ENCODE measurements around the gene DUSP6. TPM values are rescaled to one million over a fixed set of nuclear protein-coding genes. Genes with fewer than 3 reads are reported as not detected.

DUSP6 gene
- polyA plus RNA-seq, 3 donors: 85.8 to 94.2 (median 87.2) TPM

DNA sequence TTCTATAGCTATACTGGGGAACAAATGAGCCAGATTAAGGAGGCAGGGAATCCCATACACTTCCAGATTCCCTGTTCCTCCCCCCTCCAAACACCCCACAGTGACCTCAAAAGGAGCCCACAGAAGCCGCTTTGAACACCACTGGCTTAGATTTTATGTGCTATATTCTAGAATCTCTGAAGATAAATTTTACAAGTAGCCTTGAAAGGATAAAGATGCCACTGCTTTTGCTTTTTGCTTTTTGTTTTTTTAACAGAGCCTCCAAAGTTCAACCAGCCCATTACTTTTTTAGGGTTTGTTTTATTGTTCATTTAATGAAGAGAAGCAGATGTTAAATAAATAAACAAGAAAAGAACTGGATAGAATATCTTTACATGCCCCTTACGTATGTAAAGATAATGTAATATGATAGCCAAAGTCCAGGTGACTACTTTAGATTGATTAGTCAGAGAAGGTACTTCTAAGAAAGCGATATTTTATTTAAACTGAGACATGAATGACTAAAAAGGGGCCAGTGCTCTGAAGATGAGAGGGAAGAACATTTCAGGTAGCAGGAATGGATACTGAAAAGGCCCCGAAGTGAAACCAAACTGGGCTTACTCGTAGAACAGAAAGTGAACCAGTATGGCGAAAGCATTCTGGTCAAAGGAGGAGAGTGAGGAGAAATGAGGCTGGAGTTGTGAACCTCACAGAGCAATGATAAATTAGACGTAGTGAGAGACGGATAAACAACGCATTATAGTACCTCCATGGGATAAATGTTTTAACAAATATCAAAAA is 44.6 kb downstream of the DUSP6 start:
- DNase-seq (ENCODE audit: low read depth in 3 of 3, low spot score in 2 of 3): no peak

GRCh38 chr12:89306827-89307473 is 45.4 kb downstream of the DUSP6 start:
- DNase-seq (ENCODE audit: low read depth in 3 of 3, low spot score in 2 of 3): no peak

DNA sequence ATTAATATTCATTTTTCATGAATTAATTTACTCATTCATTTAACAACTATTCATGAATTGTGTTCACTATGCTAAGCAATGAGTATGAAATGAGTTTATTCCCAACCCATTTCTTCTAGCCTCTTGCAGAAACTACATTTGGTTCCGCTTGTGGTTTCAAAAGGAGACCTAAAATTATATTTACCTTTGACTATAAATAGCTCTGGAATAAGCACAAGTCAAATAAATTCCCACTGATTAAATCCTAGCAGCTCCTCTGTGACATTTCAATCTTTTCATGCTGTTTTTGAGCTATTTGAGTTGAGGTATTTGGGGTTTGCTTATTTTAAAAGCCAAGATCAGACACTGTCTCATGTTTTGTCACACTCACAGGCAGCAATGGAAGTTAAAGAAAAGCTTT is 46.9 kb downstream of the DUSP6 start:
- no peak for DNase-seq (ENCODE audit: low read depth in 3 of 3, low spot score in 2 of 3)

GRCh38 chr12:89299931-89300330 is 52.4 kb downstream of the DUSP6 start:
- no peak for DNase-seq (ENCODE audit: low read depth in 3 of 3, low spot score in 2 of 3)

- DNase-seq (ENCODE audit: low read depth in 3 of 3, low spot score in 2 of 3): no peak
Measured at GRCh38 chr12:89299417-89299816, 52.9 kb downstream of the DUSP6 start.

Other genes starting within 250 kb of the DUSP6 start
- 10 to 100 TPM in 1 of 3 donors, 1 to 10 TPM in 2; 8.6 to 10.0 (median 9.9) TPM for gene GALNT4, start 172.3 kb upstream of the DUSP6 start, polyA plus RNA-seq (ENCODE audit: insufficient read length in 3 of 3)
- 10 to 100 TPM; 20.5 to 22.5 (median 21.3) TPM for gene POC1B, start 173.5 kb upstream of the DUSP6 start, polyA plus RNA-seq (ENCODE audit: insufficient read length in 3 of 3)

All from right renal cortex interstitium (tissue), 3 donors.